HL-60 (cell line): ENCODE measurements around the gene TYROBP.

Source experiments
- DNase-seq, 2 experiments: peaks; one replicate each; pipeline ENCODE4 v3.0.0-alpha.2; 2010 to 2020; ENCODE audit warnings: low read depth in 1 of 2, low spot score in 1 of 2
- H3K27ac ChIP-seq: fragments of 250-450 bp; sonication (Bioruptor Pico); replicated peaks from 2 replicates; pipeline ENCODE4 v1.5.1; 2020; ENCODE audit warnings: mild to moderate bottlenecking, moderate library complexity
- H3K27me3 ChIP-seq: fragments of 250-450 bp; sonication (Bioruptor Pico); 2 replicates; pipeline ENCODE4 v1.5.1; 2021; ENCODE audit warnings: mild to moderate bottlenecking, moderate library complexity; ENCODE audit not compliant: insufficient read depth, poor library complexity, severe bottlenecking
- H3K4me3 ChIP-seq: replicated peaks from 2 replicates; pipeline ENCODE4 v1.5.1; 2011; ENCODE audit warnings: mild to moderate bottlenecking, control low read depth, low read length; ENCODE audit not compliant: insufficient read depth
- GABPA ChIP-seq: IDR thresholded peaks from 2 replicates; pipeline ENCODE4 v1.6.1; 2012; ENCODE audit warnings: low read depth
- POLR2AphosphoS5 ChIP-seq: IDR thresholded peaks from 2 replicates; pipeline ENCODE4 v1.6.1; 2012; ENCODE audit warnings: low read depth
- REST ChIP-seq: IDR thresholded peaks from 2 replicates; pipeline ENCODE4 v1.6.1; 2012; ENCODE audit warnings: low read depth; ENCODE audit not compliant: insufficient replicate concordance
- SPI1 ChIP-seq: IDR thresholded peaks from 2 replicates; pipeline ENCODE4 v1.6.1; 2012; ENCODE audit warnings: low read depth, mild to moderate bottlenecking, borderline replicate concordance
- TF ChIP-seq, protein P1 (sequence below): IDR thresholded peaks from one replicate; pipeline ENCODE4 v1.5.1; 2011; ENCODE audit warnings: low read length, control low read depth, inconsistent platforms; ENCODE audit not compliant: insufficient read depth

TYROBP gene

DNA sequence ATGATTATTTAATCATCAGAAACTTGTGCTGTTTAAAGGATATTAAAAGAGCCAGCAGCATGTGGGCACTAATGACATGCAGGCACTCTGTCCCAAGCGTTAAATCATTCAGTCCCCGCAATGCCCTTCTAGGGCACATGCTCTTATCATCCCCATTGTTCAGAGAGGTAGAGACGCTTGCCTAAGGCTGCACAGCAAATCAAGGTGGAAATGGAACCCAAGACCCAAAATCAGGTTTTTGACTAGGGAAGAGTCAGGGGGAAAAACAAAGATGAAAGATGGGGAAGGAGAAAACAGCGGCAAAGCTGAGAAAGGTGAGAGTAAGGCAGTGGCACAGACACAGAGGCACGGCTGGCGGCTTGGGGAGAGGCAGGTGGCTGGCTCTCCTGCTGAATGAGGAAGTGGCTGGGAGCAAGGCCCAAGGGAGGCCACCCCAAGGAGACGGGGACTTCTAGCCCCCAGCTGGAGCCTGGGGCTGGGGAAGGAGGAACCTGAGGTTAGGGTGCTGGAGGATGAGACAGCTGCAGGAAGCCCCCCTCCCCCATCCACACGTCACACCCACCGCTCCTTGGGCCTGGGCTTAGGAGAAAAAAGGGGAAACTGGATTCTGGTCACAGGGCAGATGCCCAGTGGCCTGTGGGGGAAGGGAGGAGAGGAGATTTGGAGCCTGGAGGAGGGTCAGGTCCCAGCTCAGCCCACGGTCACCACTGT lies 1.0 kb upstream of the TYROBP start:
- TF ChIP-seq SPI1 (peak; percentile 99), POLR2AphosphoS5 (peak; percentile 100), REST (no peak), GABPA (peak; percentile 26; the same call in 1 of the 2 replicates)
- TF ChIP-seq, protein P1, sequence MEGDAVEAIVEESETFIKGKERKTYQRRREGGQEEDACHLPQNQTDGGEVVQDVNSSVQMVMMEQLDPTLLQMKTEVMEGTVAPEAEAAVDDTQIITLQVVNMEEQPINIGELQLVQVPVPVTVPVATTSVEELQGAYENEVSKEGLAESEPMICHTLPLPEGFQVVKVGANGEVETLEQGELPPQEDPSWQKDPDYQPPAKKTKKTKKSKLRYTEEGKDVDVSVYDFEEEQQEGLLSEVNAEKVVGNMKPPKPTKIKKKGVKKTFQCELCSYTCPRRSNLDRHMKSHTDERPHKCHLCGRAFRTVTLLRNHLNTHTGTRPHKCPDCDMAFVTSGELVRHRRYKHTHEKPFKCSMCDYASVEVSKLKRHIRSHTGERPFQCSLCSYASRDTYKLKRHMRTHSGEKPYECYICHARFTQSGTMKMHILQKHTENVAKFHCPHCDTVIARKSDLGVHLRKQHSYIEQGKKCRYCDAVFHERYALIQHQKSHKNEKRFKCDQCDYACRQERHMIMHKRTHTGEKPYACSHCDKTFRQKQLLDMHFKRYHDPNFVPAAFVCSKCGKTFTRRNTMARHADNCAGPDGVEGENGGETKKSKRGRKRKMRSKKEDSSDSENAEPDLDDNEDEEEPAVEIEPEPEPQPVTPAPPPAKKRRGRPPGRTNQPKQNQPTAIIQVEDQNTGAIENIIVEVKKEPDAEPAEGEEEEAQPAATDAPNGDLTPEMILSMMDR, result no peak
- Histone ChIP-seq H3K27me3 (no peaks in the 10 kb centered on the region), H3K27ac (peak overlapping the region; percentile 94), H3K4me3 (no peak overlapping the region; the same call in 1 of the 2 replicates)
- DNase-seq, result peak; percentile 99 to 100

- TF ChIP-seq, protein P1, result no peak
- TF ChIP-seq GABPA, result no peak
- no peak for TF ChIP-seq REST
- no peak for TF ChIP-seq SPI1
- TF ChIP-seq POLR2AphosphoS5, result no peak
- H3K4me3 ChIP-seq, result peak overlapping the region; percentile 74
- H3K27ac ChIP-seq, result peak overlapping the region; percentile 94
- H3K27me3 ChIP-seq, result no peaks in the 10 kb centered on the region
- DNase-seq, result no peak
These were observed 734 bp downstream of the TYROBP start for GRCh38 chr19:35907377-35907745.

DNA sequence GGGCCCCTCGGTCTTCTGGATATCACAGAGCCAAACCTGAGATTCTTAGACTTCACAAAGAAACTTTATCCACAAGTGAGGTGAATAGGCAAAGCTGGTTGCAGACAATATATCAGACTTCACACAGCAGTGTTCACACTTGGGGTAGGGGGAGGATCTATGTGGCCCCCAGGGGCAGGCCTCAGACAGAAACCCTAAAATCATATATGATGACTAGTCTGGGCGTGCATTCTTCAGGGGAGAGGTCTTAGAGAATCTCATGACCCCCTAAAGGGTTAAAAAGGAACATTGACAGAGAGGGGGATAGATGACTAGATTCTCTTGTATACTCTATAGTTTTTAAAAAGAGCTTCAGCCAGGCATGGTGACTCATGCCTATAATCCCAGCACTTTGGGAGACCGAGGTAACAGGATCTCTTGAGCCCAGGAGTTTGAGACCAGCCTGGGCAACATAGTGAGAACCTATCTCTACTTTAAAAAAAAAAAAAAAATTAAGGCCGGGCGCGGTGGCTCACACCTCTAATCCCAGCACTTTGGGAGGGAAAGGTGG lies 2.8 kb downstream of the TYROBP start:
- Histone ChIP-seq H3K27me3 (no peaks in the 10 kb centered on the region), H3K27ac (peak overlapping the region; percentile 94), H3K4me3 (peak overlapping the region; percentile 17; the same call in 1 of the 2 replicates)
- no peak for TF ChIP-seq REST
- no peak for DNase-seq
